ENCODE data around the gene CTDSP2. TPM values are rescaled to one million over a fixed set of nuclear protein-coding genes. Genes with fewer than 3 reads are reported as not detected.
"Not testable (repeated sequence)": the region's sequence is repeated elsewhere in the genome, so short reads cannot be mapped to it uniquely, and the experiment has no call there.

Gene CTDSP2
- total and polyA plus RNA-seq, 5 experiments from 2014 or later, result 51.4 to 262 (median 81.2) TPM

DNA sequence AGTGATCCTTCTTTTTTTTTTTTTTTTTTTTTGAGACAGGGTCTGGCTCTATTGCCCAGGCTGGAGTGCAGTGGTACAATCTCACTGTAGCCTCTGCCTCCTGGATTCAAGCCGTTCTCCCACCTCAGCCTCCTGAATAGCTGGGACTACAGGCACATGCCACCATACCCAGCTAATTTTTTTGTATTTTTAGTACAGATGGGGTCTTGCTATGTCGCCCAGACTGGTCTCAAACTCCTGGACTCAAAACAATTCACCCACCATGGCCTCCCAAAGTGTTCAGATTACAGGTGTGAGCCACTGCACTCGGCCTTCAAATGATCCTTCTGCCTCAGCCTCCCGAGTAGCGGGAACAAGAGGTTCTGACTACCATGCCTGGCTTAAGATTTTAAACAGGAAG lies 14.4 kb upstream of the CTDSP2 start:
- ATAC-seq, H3K4me3 Mint-ChIP-seq, DNase-seq, H3K27ac Mint-ChIP-seq, H3K36me3 Mint-ChIP-seq, POLR2A ChIA-PET, H3K9me3 Mint-ChIP-seq: not testable (repeated sequence)
- H3K4me1 Mint-ChIP-seq, result peaks cover 5 to 11% (median 7%) of the 10 kb centered on the region in 4 donors
- peaks cover 3 to 23% (median 11%) of the 10 kb centered on the region in 5 donors for H3K27me3 Mint-ChIP-seq

DNA sequence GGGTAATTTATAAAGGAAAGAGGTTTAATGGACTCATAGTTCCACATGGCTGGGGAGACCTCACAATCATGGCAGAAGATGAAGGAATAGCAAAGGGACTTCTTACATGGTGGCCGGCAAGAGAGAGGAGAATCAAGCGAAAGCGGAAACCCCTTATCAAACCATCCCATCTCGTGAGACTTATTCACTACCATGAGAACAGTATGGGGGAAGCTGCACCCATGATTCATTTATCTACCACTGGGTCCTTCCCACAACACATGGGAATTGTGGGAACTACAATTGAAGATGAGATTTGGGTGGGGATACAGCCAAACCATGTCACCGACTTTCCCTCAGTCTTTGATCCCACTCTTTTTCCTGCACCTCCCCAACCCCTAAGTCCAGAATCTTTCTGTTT lies 12.6 kb upstream of the CTDSP2 start:
- DNase-seq, result no peak
- peaks cover 0 to 21% (median 5%) of the 10 kb centered on the region in 5 donors for H3K27me3 Mint-ChIP-seq

DNA sequence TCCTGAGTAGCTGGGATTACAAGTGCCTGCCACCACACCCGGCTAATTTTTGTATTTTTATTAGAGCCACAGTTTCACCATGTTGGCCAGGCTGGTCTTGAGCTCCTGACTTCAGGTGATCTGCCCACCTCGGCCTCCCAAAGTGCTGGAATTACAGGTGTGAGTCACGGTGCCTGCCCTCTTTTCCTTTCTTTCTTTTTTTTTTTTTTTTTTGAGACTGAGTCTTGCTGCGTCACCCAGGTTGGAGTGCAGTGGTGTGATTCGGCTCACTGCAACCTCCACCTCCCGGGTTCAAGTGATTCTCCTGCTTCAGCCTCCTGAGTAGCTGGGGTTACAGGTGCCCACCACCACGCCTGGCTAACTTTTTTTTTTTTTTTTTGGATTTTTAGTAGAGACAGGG lies 11.6 kb upstream of the CTDSP2 start:
- H3K36me3 Mint-ChIP-seq, H3K4me3 Mint-ChIP-seq, H3K4me1 Mint-ChIP-seq, DNase-seq, H3K27ac Mint-ChIP-seq, H3K9me3 Mint-ChIP-seq, ATAC-seq: not testable (repeated sequence)
- POLR2A ChIA-PET, result interaction anchor here (0.7 kb wide), 1 partner anchor 17 kb away, joined by 4 read pairs; no protein-coding TSS in a partner anchor
- H3K27me3 Mint-ChIP-seq, result peaks cover 0 to 17% (median 7%) of the 10 kb centered on the region in 5 donors

More for the DNA sequence above, 12.6 kb upstream of the CTDSP2 start:
- no peak for ATAC-seq
- no peak overlapping the region for H3K4me3 Mint-ChIP-seq
- H3K27ac Mint-ChIP-seq, result peak overlapping the region in 1 of 10 donors; percentile 1
- no peaks in the 10 kb centered on the region for H3K36me3 Mint-ChIP-seq
- POLR2A ChIA-PET, result no interaction called here
- peaks cover 0 to 2% (median 0%) of the 10 kb centered on the region in 4 donors for H3K4me1 Mint-ChIP-seq
- H3K9me3 Mint-ChIP-seq, result no peaks in the 10 kb centered on the region

DNA sequence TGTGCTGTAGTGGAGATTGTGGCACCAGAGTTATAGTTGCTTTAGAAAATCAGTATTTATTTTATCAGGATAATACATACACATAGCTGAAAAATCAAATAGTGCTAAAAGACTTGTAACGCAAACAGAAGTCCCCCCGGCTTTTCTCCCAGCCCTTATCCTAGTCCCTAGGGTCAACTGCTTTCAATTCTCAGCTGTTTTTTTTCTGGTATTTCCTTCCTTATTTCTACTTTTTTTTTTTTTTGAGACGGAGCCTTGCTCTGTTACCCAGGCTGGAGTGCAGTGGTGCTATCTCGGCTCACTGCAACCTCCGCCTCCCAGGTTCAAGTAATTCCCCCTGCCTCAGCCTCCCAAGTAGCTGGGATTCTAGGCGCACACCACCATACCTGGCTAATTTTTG lies 8.4 kb upstream of the CTDSP2 start:
- ATAC-seq (no peak), DNase-seq (no peak)
- H3K9me3 Mint-ChIP-seq, result no peaks in the 10 kb centered on the region
- peaks cover 15 to 25% (median 21%) of the 10 kb centered on the region in 4 donors for H3K4me1 Mint-ChIP-seq
- no peak overlapping the region for H3K4me3 Mint-ChIP-seq
- no peaks in the 10 kb centered on the region for H3K36me3 Mint-ChIP-seq
- POLR2A ChIA-PET, result no interaction called here
- H3K27ac Mint-ChIP-seq, result peak overlapping the region in 1 of 10 donors; percentile 45
- H3K27me3 Mint-ChIP-seq, result peaks cover 2 to 25% (median 5%) of the 10 kb centered on the region in 5 donors

DNA sequence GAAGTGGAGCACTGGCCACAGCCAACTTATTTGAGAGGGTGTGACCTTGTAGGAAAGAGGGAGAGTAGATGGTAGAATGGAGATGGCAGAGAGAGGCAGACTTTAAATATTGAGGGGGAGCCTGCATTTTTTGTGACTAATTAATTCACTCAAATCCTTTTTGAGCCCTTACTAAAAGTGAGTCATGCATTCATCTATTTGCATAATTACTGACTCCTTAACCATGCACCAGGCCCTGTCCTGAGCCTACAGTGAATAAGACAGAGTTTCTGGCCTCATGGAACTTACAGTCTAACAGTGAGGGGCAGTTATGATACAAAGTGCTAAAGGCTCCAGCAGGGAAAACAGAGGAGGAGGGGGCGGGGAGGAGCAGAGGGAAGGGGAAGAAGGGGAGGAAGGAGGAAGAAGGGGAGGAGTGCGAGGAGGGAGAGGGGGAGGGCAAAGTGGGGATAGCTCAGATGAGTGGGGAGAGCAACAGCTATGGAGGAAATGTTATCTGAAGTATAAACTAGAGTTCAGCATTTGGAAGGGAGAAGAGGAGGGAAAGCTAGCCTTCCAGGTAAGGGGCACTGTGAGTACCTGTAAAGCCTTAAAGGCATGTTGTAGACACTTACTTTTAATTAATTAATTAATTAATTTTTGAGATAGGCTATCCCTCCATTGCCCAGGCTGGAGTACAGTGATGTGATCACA lies 7.5 kb upstream of the CTDSP2 start:
- no peak for ATAC-seq
- Mint-ChIP-seq H3K36me3 (no peaks in the 10 kb centered on the region), H3K27ac (no peak overlapping the region), H3K4me1 (peaks cover 15 to 25% (median 21%) of the 10 kb centered on the region in 4 donors), H3K27me3 (peaks cover 0 to 22% (median 2%) of the 10 kb centered on the region in 5 donors), H3K9me3 (no peaks in the 10 kb centered on the region), H3K4me3 (no peak overlapping the region)
- POLR2A ChIA-PET, result interaction anchor here (1.5 kb wide), 1 partner anchor 9 kb away, joined by 3 read pairs; no protein-coding TSS in a partner anchor
- DNase-seq, result no peak

DNA sequence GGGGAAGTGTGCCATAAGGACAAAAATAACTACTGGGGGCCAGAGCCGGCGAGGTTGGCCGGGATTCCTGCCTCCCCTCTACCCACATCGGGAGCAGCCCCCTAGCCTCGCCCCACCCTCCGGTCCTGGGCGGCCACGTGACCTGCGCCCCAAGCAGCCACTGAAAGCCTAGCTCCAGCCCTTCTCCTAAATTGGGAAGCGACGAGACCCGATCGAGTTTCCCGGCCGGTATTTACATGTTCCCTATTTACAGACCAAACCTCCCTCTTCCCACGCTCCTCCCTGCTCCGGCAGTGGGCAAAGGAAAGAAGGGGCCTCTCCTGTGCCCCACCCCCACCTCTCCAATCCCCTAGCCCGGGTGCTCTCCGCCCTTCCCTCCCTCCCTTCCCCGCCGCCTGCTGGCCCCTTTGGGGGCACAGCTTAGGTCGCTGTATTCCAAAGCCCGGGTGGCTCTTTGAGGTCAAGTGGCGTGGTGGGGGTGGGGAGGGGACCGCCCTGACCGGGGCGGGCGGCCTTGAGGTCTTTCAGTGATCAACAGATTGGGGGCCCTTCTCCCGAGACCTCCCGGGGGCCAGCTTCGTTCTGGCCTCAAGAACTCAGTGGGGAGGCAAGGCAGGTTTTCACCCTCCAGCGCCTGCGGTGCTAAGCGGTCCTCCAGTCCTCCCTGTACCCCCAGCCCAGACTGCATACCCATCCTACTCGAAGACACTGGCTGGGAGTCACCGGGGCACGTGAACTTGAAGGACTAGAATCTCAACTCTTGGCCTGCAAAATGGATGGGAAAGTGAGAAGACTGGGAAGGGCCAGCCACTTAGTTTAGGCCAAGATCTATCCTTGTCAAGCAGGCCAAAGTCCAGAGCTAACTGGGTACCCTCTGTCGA lies 6.3 kb upstream of the CTDSP2 start:
- POLR2A ChIA-PET, result interaction anchor here (0.6 to 1.5 kb wide), 2 partner anchors 10 to 18 kb away, joined by 3 read pairs; no protein-coding TSS in a partner anchor
- H3K27ac Mint-ChIP-seq, result peak overlapping the region in 1 of 10 donors; percentile 59
- DNase-seq (no peak), ATAC-seq (peak in 1 of 2 donors; percentile 27)
- H3K27me3 Mint-ChIP-seq, result peaks cover 0 to 22% (median 2%) of the 10 kb centered on the region in 5 donors
- peak overlapping the region; percentile 15 to 79 (median 50) for H3K4me3 Mint-ChIP-seq
- H3K4me1 Mint-ChIP-seq, result peaks cover 17 to 27% (median 26%) of the 10 kb centered on the region in 4 donors
- H3K9me3 Mint-ChIP-seq, result no peaks in the 10 kb centered on the region
- no peaks in the 10 kb centered on the region for H3K36me3 Mint-ChIP-seq

DNA sequence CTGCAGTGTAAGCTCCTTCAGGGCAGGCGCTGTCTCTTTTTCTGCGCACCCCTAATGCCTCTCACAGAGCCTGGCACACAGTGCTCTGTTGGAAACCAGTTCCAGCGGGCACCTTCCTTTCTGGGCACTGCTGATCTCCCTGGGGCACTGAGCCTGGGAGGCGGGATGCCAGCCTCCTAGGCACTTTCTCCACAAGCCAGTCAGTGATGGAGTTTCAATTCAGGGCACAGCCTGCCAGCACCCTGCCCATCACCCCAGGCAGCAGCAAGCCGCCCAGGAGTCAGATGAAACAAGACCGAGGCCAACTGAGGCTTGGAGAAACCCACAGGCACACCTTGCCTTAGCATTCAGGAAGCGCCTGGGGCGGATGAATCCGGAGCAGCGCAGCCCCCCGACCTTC lies 5.7 kb upstream of the CTDSP2 start:
- H3K9me3 Mint-ChIP-seq, result no peaks in the 10 kb centered on the region
- H3K4me1 Mint-ChIP-seq, result peaks cover 18 to 30% (median 28%) of the 10 kb centered on the region in 4 donors
- peaks cover 0 to 22% (median 2%) of the 10 kb centered on the region in 5 donors for H3K27me3 Mint-ChIP-seq
- DNase-seq (no peak), ATAC-seq (peak; percentile 20 to 30)
- H3K4me3 Mint-ChIP-seq, result peak overlapping the region in 9 of 10 donors; percentile 20 to 79 (median 51)
- peak overlapping the region in 4 of 10 donors; percentile 54 to 81 (median 66) for H3K27ac Mint-ChIP-seq
- POLR2A ChIA-PET, result interaction anchor here (0.6 to 0.9 kb wide), 2 partner anchors 13 to 18 kb away, joined by 3 to 5 read pairs; no protein-coding TSS in a partner anchor
- no peaks in the 10 kb centered on the region for H3K36me3 Mint-ChIP-seq

DNA sequence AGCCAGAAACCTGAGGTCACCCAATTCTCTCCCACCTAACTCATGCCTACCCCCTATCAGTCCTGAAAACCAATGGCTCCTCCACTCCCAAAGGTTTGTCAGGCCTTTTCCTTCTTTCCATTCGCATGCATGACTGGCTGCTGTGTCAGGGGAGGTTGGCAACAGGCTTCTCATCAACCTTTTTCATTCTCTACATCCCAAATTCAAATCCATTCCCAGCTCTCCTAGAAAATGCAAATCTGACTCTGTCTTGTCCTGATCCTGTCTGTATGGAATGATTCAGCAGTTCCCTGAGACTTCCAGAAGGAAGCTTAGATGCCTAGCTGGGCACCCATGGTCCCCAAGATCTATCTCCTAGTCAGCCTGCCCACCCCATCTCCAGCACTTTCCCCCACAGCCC lies 5.0 kb upstream of the CTDSP2 start:
- DNase-seq, result no peak
- no peak for ATAC-seq
- H3K9me3 Mint-ChIP-seq, result no peaks in the 10 kb centered on the region
- peak overlapping the region in 3 of 10 donors; percentile 23 to 44 (median 38) for H3K27ac Mint-ChIP-seq
- H3K27me3 Mint-ChIP-seq, result peaks cover 0 to 20% (median 2%) of the 10 kb centered on the region in 5 donors
- POLR2A ChIA-PET, result interaction anchor here (0.9 kb wide), 1 partner anchor 13 kb away, joined by 5 read pairs; no protein-coding TSS in a partner anchor
- no peak overlapping the region for H3K4me3 Mint-ChIP-seq
- no peaks in the 10 kb centered on the region for H3K36me3 Mint-ChIP-seq
- H3K4me1 Mint-ChIP-seq, result peaks cover 20 to 34% (median 29%) of the 10 kb centered on the region in 4 donors

DNA sequence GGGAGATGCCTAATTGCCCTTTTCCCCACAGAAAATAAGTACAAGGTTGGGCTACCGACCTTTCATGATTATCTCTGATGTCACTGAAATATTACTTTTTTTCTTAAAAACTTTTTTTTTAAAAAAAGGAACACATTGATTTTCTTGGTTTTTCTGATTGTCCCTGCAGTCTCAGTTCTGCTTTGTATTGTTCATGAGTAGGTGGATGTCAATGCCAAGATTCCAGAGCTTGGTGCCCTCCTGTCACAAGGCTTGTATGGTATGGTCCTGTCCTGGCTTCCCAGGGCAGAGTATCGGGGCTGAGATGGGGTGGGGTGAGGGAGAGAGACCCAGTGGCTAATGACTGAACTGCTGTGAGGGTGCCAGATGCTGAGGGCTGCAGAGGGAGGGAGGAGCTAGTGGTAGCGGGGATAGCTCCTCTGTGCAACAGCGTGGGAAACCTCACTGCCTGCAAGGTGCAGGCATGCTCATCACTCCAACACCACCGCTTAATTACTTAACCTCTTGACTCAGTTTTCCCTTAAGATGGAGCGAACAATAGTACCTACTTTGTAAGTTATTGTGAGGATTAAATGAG lies 4.4 kb upstream of the CTDSP2 start:
- Mint-ChIP-seq H3K4me3 (no peak overlapping the region), H3K4me1 (peaks cover 20 to 34% (median 29%) of the 10 kb centered on the region in 4 donors), H3K36me3 (no peaks in the 10 kb centered on the region), H3K27me3 (peaks cover 0 to 18% (median 2%) of the 10 kb centered on the region in 5 donors), H3K27ac (peak overlapping the region in 1 of 10 donors; percentile 17), H3K9me3 (no peaks in the 10 kb centered on the region)
- DNase-seq (no peak), ATAC-seq (peak; percentile 21 to 52)
- POLR2A ChIA-PET, result no interaction called here

DNA sequence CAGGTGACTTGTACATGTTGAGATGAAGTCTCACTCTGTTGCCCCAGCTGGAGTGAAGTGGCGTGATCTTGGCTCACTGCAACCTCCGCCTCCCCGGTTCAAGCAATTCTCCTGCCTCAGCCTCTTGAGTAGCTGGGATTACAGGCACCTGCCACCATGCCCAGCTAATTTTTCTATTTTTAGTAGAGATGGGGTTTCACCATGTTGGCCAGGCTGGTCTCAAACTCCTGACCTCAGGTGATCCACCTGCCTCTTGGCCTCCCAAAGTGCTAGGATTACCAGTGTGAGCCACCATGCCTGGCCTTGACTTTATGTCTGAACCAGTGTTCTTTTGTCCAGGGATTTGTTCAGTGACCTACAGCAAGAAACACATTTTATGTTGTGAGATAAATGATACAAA lies 2.9 kb upstream of the CTDSP2 start:
- H3K27ac Mint-ChIP-seq, result peak overlapping the region in 2 of 10 donors; percentile 43 to 62
- peaks cover 0 to 12% (median 2%) of the 10 kb centered on the region in 5 donors for H3K27me3 Mint-ChIP-seq
- H3K9me3 Mint-ChIP-seq, DNase-seq, H3K4me3 Mint-ChIP-seq, ATAC-seq, H3K36me3 Mint-ChIP-seq, POLR2A ChIA-PET: not testable (repeated sequence)
- peaks cover 21 to 35% (median 30%) of the 10 kb centered on the region in 4 donors for H3K4me1 Mint-ChIP-seq

DNA sequence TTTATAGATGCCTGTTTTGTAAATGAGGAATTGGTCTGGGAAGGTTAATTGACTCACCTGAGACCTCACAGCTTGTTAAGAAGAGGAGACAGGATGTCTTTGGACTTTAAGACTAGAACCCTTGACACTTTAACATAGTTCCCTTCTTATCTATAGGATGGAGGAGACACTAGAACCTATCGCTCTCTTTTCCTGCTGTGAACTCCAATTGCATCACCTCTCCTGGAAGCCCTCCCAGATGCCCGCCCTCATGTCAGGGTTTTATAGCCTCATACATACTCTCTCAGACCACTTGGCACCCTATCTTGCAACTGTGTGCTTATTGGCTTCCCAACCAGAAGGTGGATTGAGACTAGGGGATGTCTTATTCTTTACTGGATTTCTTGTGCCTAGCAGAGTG lies 2.5 kb upstream of the CTDSP2 start:
- peaks cover 0 to 12% (median 2%) of the 10 kb centered on the region in 5 donors for H3K27me3 Mint-ChIP-seq
- DNase-seq, result no peak
- H3K36me3 Mint-ChIP-seq, result no peaks in the 10 kb centered on the region
- peak overlapping the region in 1 of 10 donors; percentile 10 for H3K27ac Mint-ChIP-seq
- POLR2A ChIA-PET, result interaction anchor here (3.6 to 7.2 kb wide), 2 partner anchors 14 to 16 kb away, joined by 17 to 84 read pairs; no protein-coding TSS in a partner anchor
- peaks cover 23 to 39% (median 34%) of the 10 kb centered on the region in 4 donors for H3K4me1 Mint-ChIP-seq
- ATAC-seq, result no peak
- H3K9me3 Mint-ChIP-seq, result no peaks in the 10 kb centered on the region
- peak overlapping the region in 1 of 10 donors; percentile 46 for H3K4me3 Mint-ChIP-seq

DNA sequence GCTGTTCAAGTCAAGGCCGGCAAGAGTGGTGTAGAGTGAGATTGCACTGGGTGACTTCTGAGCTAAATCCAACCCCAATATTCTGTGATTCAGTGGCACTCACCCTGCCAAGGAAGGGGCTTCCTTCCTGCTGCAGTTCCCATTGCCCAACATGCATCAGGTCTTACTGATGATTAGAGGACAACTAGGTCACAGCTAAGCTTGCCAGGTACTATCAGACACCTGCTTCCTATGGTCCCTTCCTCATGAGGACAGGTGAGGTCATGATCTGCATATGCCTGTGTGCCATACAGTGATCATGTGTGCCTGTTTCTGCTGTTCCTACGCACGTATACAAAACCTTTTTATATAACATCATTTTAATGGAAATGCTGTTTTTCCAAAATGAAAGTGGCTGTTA lies 1.7 kb upstream of the CTDSP2 start:
- Mint-ChIP-seq H3K4me3 (peak overlapping the region; percentile 55 to 96 (median 75)), H3K36me3 (no peaks in the 10 kb centered on the region), H3K4me1 (peaks cover 25 to 45% (median 42%) of the 10 kb centered on the region in 4 donors), H3K9me3 (no peaks in the 10 kb centered on the region), H3K27me3 (peaks cover 0 to 12% (median 2%) of the 10 kb centered on the region in 5 donors), H3K27ac (peak overlapping the region in 7 of 10 donors; percentile 37 to 96 (median 75))
- POLR2A ChIA-PET, result interaction anchor here (0.7 to 7.2 kb wide), 7 partner anchors 13 to 1660 kb away, joined by 3 to 84 read pairs (median 12); no protein-coding TSS in a partner anchor
- no peak for ATAC-seq
- DNase-seq, result no peak

All from naive thymus-derived CD8-positive, alpha-beta T cell (primary cell).